ENCODE results near the gene GRHPR. TPM values are rescaled to one million over a fixed set of nuclear protein-coding genes. Genes with fewer than 3 reads are reported as not detected.

GRHPR gene
- total RNA-seq, 2 donors from 2014 or later = 129 to 137 TPM

GRCh38 chr9:37378613-37379004, 43.9 kb upstream of the GRHPR start:
- Histone ChIP-seq H3K27ac (no peak overlapping the region), H3K4me1 (no peaks in the 10 kb centered on the region), H3K9me3 (no peaks in the 10 kb centered on the region), H3K4me3 (no peak overlapping the region), H3K36me3 (no peaks in the 10 kb centered on the region), H3K27me3 (no peaks in the 10 kb centered on the region)
- DNase-seq (ENCODE audit: low spot score) = no peak
- no peak for TF ChIP-seq CTCF (IDR thresholded peaks at IDR 0.05)

DNA sequence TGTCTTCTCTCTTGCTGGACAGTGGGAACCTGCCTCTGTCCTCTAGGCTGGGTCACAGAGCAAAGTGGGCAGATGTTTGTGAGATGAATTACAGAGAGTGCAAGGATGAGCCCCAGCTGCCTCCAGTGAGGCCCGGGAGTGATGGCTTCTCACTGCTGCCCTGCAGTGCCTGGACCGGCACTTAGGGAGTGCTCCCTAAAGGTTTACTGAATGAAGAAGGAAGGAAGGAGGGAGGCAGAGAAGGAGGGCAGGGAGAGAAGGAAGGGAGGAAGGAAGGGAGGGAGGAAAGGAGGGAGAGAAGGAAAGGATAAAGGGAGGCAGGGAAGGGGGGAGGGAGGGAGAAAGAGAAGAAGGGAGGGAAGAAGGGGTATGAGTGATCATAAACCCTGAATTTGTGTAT, 42.7 kb upstream of the GRHPR start:
- H3K4me1 ChIP-seq = no peaks in the 10 kb centered on the region
- no peaks in the 10 kb centered on the region for H3K27me3 ChIP-seq
- no peak overlapping the region for H3K4me3 ChIP-seq
- no peak for TF ChIP-seq CTCF (IDR thresholded peaks at IDR 0.05)
- no peaks in the 10 kb centered on the region for H3K36me3 ChIP-seq
- no peaks in the 10 kb centered on the region for H3K9me3 ChIP-seq
- no peak overlapping the region for H3K27ac ChIP-seq
- DNase-seq (ENCODE audit: low spot score) = no peak

GRCh38 chr9:37380570-37380969, 41.9 kb upstream of the GRHPR start:
- TF ChIP-seq CTCF (IDR thresholded peaks at IDR 0.05) = no peak
- no peaks in the 10 kb centered on the region for H3K4me1 ChIP-seq
- H3K4me3 ChIP-seq = no peak overlapping the region

DNA sequence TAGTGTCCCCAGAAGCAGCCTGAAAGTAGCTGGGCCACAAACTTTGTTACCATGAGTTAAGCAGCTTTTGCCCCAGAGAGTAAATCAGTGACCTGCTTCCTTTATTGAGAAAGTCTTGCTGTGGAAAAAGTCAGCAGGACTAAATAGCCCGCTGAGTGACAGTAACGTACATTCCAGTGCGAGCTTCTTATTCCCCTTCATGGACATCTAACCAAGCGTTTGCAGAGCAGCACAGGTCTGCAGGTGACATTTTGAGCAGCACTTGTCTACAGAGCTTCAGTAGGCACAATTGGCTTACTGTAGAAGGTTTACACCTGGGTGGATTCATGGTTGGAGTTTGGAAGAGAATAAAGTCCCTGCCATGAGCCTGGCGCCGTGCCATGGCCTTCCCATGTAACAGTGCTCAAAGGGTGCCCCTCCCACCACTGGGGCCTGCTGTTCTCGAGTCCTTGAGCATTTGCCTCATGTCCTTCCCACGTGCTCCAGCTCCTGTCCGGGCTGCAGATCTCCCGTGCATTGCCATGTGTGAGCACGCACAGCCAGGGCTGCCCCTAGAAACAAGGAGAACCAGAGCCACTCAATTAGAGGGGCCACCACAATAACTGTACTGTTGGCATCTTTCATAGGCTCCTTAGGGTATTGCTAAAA, 41.3 kb upstream of the GRHPR start:
- Histone ChIP-seq H3K27ac (no peak overlapping the region), H3K4me3 (no peak overlapping the region), H3K27me3 (no peaks in the 10 kb centered on the region), H3K36me3 (no peaks in the 10 kb centered on the region), H3K9me3 (no peaks in the 10 kb centered on the region), H3K4me1 (no peaks in the 10 kb centered on the region)
- TF ChIP-seq CTCF (IDR thresholded peaks at IDR 0.05) = no peak
- DNase-seq (ENCODE audit: low spot score) = no peak

More at GRCh38 chr9:37380570-37380969, 41.9 kb upstream of the GRHPR start:
- no peak for DNase-seq (ENCODE audit: low spot score)
- Histone ChIP-seq H3K27ac (no peak overlapping the region), H3K9me3 (no peaks in the 10 kb centered on the region), H3K27me3 (no peaks in the 10 kb centered on the region), H3K36me3 (no peaks in the 10 kb centered on the region)

DNA sequence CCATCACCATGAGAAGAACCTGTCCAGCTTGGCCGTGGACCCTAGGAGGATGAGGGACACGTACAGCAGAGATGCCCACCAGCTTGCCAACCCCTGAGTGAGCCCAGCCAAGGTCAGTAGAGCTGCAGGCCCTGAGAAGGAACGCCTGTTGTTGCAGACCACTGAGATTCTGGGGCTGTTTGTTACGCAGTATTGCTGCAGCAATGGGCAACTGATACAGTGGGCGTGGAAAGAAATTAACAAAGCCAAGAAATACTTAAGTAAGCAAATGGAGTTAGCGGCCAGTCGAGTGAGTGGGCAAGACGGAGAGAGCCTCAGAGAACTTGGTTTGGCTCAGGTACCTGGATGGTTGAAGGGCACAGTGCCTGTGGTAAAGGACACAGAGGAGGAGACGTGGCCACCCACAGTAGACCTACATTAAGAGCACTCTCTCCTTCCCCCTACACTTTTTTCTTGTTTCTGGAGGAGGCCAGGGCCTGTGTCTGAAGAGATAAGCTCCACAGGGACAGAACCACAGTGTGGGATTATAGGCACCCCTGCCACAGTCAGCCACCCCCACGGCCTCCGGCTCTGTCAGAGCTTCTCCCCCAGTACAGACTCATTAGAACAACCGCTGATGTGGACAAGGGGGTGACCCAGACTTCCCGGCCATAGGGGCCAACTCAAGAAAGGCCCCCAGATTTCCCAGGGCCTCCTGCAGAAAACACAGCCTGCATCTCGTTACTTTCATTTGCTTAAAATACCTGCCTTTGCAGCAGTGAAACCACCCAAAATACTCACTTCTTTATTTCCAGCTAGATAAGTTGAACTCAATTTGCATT, 40.1 kb upstream of the GRHPR start:
- Histone ChIP-seq H3K9me3 (no peaks in the 10 kb centered on the region), H3K4me1 (no peaks in the 10 kb centered on the region), H3K4me3 (no peak overlapping the region), H3K27me3 (no peaks in the 10 kb centered on the region), H3K27ac (no peak overlapping the region), H3K36me3 (no peaks in the 10 kb centered on the region)
- DNase-seq (ENCODE audit: low spot score) = no peak
- TF ChIP-seq CTCF (IDR thresholded peaks at IDR 0.05) = no peak

Measured in right atrium auricular region (tissue), 2 donors.